DMS79 (cell line): ENCODE data around the gene GDI1.
"Not testable (repeated sequence)": the region's sequence is repeated elsewhere in the genome, so short reads cannot be mapped to it uniquely, and the experiment has no call there.

Experiments
- DNase-seq: peaks from one replicate; lab custom pipeline; 2025; lab: John Stamatoyannopoulos, UW

Gene GDI1

GRCh38 chrX:154436983-154437752 is at the start of gene GDI1:
GDI1 (plus strand) TSS chrX:154437154; CDS start chrX:154437255, 101 bp downstream.
- DNase-seq, result no peak

GRCh38 chrX:154388094-154388493 is 48.9 kb upstream of the GDI1 start:
- DNase-seq, result not testable (repeated sequence)

GRCh38 chrX:154388649-154389048 is 48.3 kb upstream of the GDI1 start:
- not testable (repeated sequence) for DNase-seq

GRCh38 chrX:154389812-154390747 is 46.9 kb upstream of the GDI1 start:
- DNase-seq, result not testable (repeated sequence)

- not testable (repeated sequence) for DNase-seq
Observed at GRCh38 chrX:154396363-154396762, 40.6 kb upstream of the GDI1 start.

GRCh38 chrX:154396973-154397887 is 39.7 kb upstream of the GDI1 start:
- peak; percentile 69 for DNase-seq

GRCh38 chrX:154397888-154398667 is 38.9 kb upstream of the GDI1 start, which contains the start of gene RPL10:
RPL10 (plus strand) TSS chrX:154398377; CDS start chrX:154398520, 143 bp downstream.
- peak; percentile 79 for DNase-seq

- peak; percentile 52 for DNase-seq
Observed at GRCh38 chrX:154398668-154399526, 38.1 kb upstream of the GDI1 start.

GRCh38 chrX:154399527-154400368 is 37.2 kb upstream of the GDI1 start:
- no peak for DNase-seq

- DNase-seq, result not testable (repeated sequence)
Observed at GRCh38 chrX:154400369-154400817, 36.6 kb upstream of the GDI1 start.

GRCh38 chrX:154401045-154401799 is 35.7 kb upstream of the GDI1 start:
- no peak for DNase-seq

GRCh38 chrX:154401918-154402621 is 34.9 kb upstream of the GDI1 start:
- no peak for DNase-seq

- DNase-seq, result no peak
Observed at GRCh38 chrX:154402622-154403127, 34.3 kb upstream of the GDI1 start.

GRCh38 chrX:154403192-154403591 is 33.8 kb upstream of the GDI1 start:
- DNase-seq, result no peak

- DNase-seq, result no peak
Observed at GRCh38 chrX:154403858-154404257, 33.1 kb upstream of the GDI1 start.

- DNase-seq, result no peak
Observed at GRCh38 chrX:154404625-154405192, 32.2 kb upstream of the GDI1 start.
